KMS-11 (cell line): ENCODE results near the gene LPAR5.

Experiments
- H2AFZ ChIP-seq: fragments of 200-600 bp; sonication (generic); 2 replicates; pipeline ENCODE4 v1.6.1; 2016; ENCODE audit warnings: antibody characterized with exemption, mixed run types, low read depth
- H3K27ac ChIP-seq: fragments of 200-600 bp; sonication (generic); 2 replicates; pipeline ENCODE4 v1.6.1; 2016; ENCODE audit warnings: mild to moderate bottlenecking, mixed run types
- H3K27me3 ChIP-seq: fragments of 200-600 bp; sonication (generic); 2 replicates; pipeline ENCODE4 v1.6.1; 2017; ENCODE audit warnings: mild to moderate bottlenecking, low read depth, mixed run types, moderate library complexity; ENCODE audit not compliant: insufficient read depth
- H3K36me3 ChIP-seq: fragments of 200-600 bp; sonication (generic); 2 replicates; pipeline ENCODE4 v1.6.1; 2017; ENCODE audit warnings: mild to moderate bottlenecking, mixed run types; ENCODE audit not compliant: insufficient read depth
- H3K4me1 ChIP-seq: fragments of 200-600 bp; sonication (generic); 2 replicates; pipeline ENCODE4 v1.6.1; 2016; ENCODE audit warnings: mild to moderate bottlenecking, low read depth, mixed run types; ENCODE audit not compliant: poor library complexity, severe bottlenecking
- H3K4me2 ChIP-seq: fragments of 200-600 bp; sonication (generic); 2 replicates; pipeline ENCODE4 v1.7.0; 2016; ENCODE audit warnings: mild to moderate bottlenecking, mixed run types
- H3K4me3 ChIP-seq: fragments of 200-600 bp; sonication (generic); IDR thresholded peaks from 2 replicates; pipeline ENCODE4 v1.6.1; 2017; ENCODE audit warnings: low read depth, low read length, mixed read lengths; ENCODE audit not compliant: insufficient read depth
- H3K79me2 ChIP-seq: fragments of 200-600 bp; sonication (generic); 2 replicates; pipeline ENCODE4 v1.6.1; 2016; ENCODE audit warnings: low read depth, mixed run types; ENCODE audit not compliant: insufficient read depth
- H3K9ac ChIP-seq: fragments of 200-600 bp; sonication (generic); 2 replicates; pipeline ENCODE4 v1.6.1; 2016; ENCODE audit warnings: mild to moderate bottlenecking, mixed run types
- H4K20me1 ChIP-seq: fragments of 200-600 bp; sonication (generic); 2 replicates; pipeline ENCODE4 v1.6.1; 2016; ENCODE audit warnings: mild to moderate bottlenecking, mixed run types; ENCODE audit not compliant: insufficient read depth
- CTCF ChIP-seq: fragments of 200-600 bp; sonication (generic); conservative IDR thresholded peaks from 2 replicates; pipeline ENCODE4 v1.6.1; 2017; ENCODE audit warnings: low read depth, mild to moderate bottlenecking, antibody characterized with exemption, low read length, moderate library complexity, mixed read lengths

LPAR5 gene

GRCh38 chr12:6635856-6636531 lies at the start of gene LPAR5:
LPAR5 (minus strand) TSS chr12:6635959; CDS start chr12:6621248, 14,711 bp downstream.
- Histone ChIP-seq H4K20me1 (no peaks in the 10 kb centered on the region), H2AFZ (no peak within 1 kb of the TSS), H3K4me2 (no peak within 1 kb of the TSS), H3K4me3 (no peak within 1 kb of the TSS), H3K27me3 (peaks cover 2% of the 10 kb centered on the region; the same call in 1 of the 2 replicates), H3K4me1 (no peaks in the 10 kb centered on the region), H3K79me2 (no peaks in the 10 kb centered on the region), H3K36me3 (no peaks in the 10 kb centered on the region), H3K9ac (no peak within 1 kb of the TSS), H3K27ac (no peak within 1 kb of the TSS)
- no peak for TF ChIP-seq CTCF

- Histone ChIP-seq H3K4me2 (no peak overlapping the region), H3K27ac (no peak overlapping the region), H3K4me1 (peaks cover 22% of the 10 kb centered on the region), H3K27me3 (no peaks in the 10 kb centered on the region), H3K4me3 (no peak overlapping the region), H3K36me3 (no peaks in the 10 kb centered on the region), H4K20me1 (no peaks in the 10 kb centered on the region), H3K79me2 (peaks cover 85% of the 10 kb centered on the region), H2AFZ (no peak overlapping the region), H3K9ac (no peak overlapping the region)
- peak; percentile 55 for TF ChIP-seq CTCF
Observed at GRCh38 chr12:6684609-6685008, 48.9 kb upstream of the LPAR5 start.

- Histone ChIP-seq H4K20me1 (no peaks in the 10 kb centered on the region), H3K9ac (no peak overlapping the region), H3K36me3 (no peaks in the 10 kb centered on the region), H3K27ac (no peak overlapping the region), H2AFZ (no peak overlapping the region), H3K4me1 (no peaks in the 10 kb centered on the region), H3K4me2 (no peak overlapping the region), H3K79me2 (peaks cover 21% of the 10 kb centered on the region), H3K27me3 (no peaks in the 10 kb centered on the region), H3K4me3 (no peak overlapping the region)
- no peak for TF ChIP-seq CTCF
Observed at GRCh38 chr12:6676962-6677361, 41.2 kb upstream of the LPAR5 start.

GRCh38 chr12:6672143-6672542 lies 36.4 kb upstream of the LPAR5 start:
- no peak for TF ChIP-seq CTCF

More at GRCh38 chr12:6672143-6672542, 36.4 kb upstream of the LPAR5 start:
- no peaks in the 10 kb centered on the region for H3K27me3 ChIP-seq
- no peak overlapping the region for H2AFZ ChIP-seq
- no peak overlapping the region for H3K27ac ChIP-seq
- H3K36me3 ChIP-seq = no peaks in the 10 kb centered on the region; the same call in 1 of the 2 replicates
- H3K79me2 ChIP-seq = no peaks in the 10 kb centered on the region
- no peaks in the 10 kb centered on the region for H4K20me1 ChIP-seq
- no peak overlapping the region for H3K4me2 ChIP-seq
- H3K9ac ChIP-seq = no peak overlapping the region
- H3K4me1 ChIP-seq = no peaks in the 10 kb centered on the region
- H3K4me3 ChIP-seq = no peak overlapping the region
